ENCODE data around the gene MUC5B. TPM values are rescaled to one million over a fixed set of nuclear protein-coding genes. Genes with fewer than 3 reads are reported as not detected.

The MUC5B gene
- total RNA-seq, 1 experiment from 2014 or later, result 1.6 TPM

DNA sequence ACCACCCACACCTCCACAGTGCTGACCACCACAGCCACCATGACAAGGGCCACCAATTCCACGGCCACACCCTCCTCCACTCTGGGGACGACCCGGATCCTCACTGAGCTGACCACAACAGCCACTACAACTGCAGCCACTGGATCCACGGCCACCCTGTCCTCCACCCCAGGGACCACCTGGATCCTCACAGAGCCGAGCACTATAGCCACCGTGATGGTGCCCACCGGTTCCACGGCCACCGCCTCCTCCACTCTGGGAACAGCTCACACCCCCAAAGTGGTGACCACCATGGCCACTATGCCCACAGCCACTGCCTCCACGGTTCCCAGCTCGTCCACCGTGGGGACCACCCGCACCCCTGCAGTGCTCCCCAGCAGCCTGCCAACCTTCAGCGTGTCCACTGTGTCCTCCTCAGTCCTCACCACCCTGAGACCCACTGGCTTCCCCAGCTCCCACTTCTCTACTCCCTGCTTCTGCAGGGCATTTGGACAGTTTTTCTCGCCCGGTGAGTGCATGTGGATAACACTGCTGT lies 28.4 kb downstream of the MUC5B start (continued):
- TF ChIP-seq ZNF219 (CRISPR knock-in tag; IDR thresholded peaks at IDR 0.05; ENCODE audit: borderline replicate concordance), result no peak
- TF ChIP-seq IRF2 (CRISPR knock-in tag; IDR thresholded peaks at IDR 0.05; ENCODE audit: borderline replicate concordance, low read depth), result no peak
- TF ChIP-seq, protein P1, sequence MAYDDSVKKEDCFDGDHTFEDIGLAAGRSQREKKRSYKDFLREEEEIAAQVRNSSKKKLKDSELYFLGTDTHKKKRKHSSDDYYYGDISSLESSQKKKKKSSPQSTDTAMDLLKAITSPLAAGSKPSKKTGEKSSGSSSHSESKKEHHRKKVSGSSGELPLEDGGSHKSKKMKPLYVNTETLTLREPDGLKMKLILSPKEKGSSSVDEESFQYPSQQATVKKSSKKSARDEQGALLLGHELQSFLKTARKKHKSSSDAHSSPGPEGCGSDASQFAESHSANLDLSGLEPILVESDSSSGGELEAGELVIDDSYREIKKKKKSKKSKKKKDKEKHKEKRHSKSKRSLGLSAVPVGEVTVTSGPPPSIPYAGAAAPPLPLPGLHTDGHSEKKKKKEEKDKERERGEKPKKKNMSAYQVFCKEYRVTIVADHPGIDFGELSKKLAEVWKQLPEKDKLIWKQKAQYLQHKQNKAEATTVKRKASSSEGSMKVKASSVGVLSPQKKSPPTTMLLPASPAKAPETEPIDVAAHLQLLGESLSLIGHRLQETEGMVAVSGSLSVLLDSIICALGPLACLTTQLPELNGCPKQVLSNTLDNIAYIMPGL (CRISPR knock-in tag; IDR thresholded peaks at IDR 0.05), result no peak
- TF ChIP-seq, protein P2, sequence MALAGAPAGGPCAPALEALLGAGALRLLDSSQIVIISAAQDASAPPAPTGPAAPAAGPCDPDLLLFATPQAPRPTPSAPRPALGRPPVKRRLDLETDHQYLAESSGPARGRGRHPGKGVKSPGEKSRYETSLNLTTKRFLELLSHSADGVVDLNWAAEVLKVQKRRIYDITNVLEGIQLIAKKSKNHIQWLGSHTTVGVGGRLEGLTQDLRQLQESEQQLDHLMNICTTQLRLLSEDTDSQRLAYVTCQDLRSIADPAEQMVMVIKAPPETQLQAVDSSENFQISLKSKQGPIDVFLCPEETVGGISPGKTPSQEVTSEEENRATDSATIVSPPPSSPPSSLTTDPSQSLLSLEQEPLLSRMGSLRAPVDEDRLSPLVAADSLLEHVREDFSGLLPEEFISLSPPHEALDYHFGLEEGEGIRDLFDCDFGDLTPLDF (CRISPR knock-in tag; IDR thresholded peaks at IDR 0.05), result no peak
- TF ChIP-seq, protein P3, sequence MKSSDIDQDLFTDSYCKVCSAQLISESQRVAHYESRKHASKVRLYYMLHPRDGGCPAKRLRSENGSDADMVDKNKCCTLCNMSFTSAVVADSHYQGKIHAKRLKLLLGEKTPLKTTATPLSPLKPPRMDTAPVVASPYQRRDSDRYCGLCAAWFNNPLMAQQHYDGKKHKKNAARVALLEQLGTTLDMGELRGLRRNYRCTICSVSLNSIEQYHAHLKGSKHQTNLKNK (CRISPR knock-in tag; IDR thresholded peaks at IDR 0.05), result no peak
- TF ChIP-seq FOXJ3 (CRISPR knock-in tag; IDR thresholded peaks at IDR 0.05; ENCODE audit: borderline replicate concordance), result no peak
- TF ChIP-seq, protein P4, sequence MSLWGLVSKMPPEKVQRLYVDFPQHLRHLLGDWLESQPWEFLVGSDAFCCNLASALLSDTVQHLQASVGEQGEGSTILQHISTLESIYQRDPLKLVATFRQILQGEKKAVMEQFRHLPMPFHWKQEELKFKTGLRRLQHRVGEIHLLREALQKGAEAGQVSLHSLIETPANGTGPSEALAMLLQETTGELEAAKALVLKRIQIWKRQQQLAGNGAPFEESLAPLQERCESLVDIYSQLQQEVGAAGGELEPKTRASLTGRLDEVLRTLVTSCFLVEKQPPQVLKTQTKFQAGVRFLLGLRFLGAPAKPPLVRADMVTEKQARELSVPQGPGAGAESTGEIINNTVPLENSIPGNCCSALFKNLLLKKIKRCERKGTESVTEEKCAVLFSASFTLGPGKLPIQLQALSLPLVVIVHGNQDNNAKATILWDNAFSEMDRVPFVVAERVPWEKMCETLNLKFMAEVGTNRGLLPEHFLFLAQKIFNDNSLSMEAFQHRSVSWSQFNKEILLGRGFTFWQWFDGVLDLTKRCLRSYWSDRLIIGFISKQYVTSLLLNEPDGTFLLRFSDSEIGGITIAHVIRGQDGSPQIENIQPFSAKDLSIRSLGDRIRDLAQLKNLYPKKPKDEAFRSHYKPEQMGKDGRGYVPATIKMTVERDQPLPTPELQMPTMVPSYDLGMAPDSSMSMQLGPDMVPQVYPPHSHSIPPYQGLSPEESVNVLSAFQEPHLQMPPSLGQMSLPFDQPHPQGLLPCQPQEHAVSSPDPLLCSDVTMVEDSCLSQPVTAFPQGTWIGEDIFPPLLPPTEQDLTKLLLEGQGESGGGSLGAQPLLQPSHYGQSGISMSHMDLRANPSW (CRISPR knock-in tag; conservative IDR thresholded peaks at IDR 0.05; ENCODE audit: low read depth), result no peak
- no peak for TF ChIP-seq TP53 (CRISPR knock-in tag; IDR thresholded peaks at IDR 0.05)

DNA sequence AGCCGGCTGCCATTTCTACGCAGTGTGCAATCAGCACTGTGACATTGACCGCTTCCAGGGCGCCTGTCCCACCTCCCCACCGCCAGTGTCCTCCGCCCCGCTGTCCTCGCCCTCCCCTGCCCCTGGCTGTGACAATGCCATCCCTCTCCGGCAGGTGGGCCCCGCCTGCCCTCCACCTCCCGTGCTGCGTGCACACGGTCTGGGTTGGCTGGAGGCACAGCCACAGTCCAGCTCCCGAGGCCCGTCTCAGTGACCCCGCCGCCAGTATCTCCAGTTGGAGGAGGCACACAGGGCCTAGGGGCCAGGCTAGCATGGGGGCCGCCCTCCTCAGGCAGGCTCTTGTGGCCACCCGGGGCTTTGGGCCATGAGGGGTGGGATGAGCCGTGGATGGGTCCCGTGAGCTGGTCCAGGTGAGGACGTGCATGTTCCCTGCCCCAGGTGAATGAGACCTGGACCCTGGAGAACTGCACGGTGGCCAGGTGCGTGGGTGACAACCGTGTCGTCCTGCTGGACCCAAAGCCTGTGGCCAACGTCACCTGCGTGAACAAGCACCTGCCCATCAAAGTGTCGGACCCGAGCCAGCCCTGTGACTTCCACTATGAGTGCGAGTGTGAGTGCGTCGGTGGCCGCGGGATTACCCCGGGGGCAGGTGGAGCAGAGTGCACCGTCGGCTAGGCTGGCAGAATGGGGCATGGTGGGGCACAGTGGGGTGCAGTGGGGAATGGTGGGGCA lies 29.7 kb downstream of the MUC5B start:
- no peak for DNase-seq (ENCODE audit: low spot score)
- Mint-ChIP-seq H3K9me3 (peaks cover 17% of the 10 kb centered on the region), H3K27ac (no peak overlapping the region), H3K36me3 (peaks cover 28% of the 10 kb centered on the region), H3K27me3 (ENCODE audit: low read depth) (peaks cover 9% of the 10 kb centered on the region; the same call in 1 of the 2 replicates), H3K4me3 (no peak overlapping the region), H3K4me1 (no peaks in the 10 kb centered on the region)
- POLR2A ChIA-PET, result no interaction called here
- no peak for ATAC-seq
- CTCF ChIA-PET, result no interaction called here
- TF ChIP-seq EMX1 (CRISPR knock-in tag; IDR thresholded peaks at IDR 0.05) (no peak), TCF7 (CRISPR knock-in tag; IDR thresholded peaks at IDR 0.05; ENCODE audit: low read depth) (no peak), ZNF121 (CRISPR knock-in tag; IDR thresholded peaks at IDR 0.05) (no peak), ZNF263 (CRISPR knock-in tag; IDR thresholded peaks at IDR 0.05; ENCODE audit: low read depth) (no peak), CBFB (CRISPR knock-in tag; IDR thresholded peaks at IDR 0.05; ENCODE audit: low read depth) (no peak), GTF2I (CRISPR knock-in tag; conservative IDR thresholded peaks at IDR 0.05) (no peak), ELF4 (CRISPR knock-in tag; IDR thresholded peaks at IDR 0.05; ENCODE audit: low read depth) (no peak)
- TF ChIP-seq, protein P5, sequence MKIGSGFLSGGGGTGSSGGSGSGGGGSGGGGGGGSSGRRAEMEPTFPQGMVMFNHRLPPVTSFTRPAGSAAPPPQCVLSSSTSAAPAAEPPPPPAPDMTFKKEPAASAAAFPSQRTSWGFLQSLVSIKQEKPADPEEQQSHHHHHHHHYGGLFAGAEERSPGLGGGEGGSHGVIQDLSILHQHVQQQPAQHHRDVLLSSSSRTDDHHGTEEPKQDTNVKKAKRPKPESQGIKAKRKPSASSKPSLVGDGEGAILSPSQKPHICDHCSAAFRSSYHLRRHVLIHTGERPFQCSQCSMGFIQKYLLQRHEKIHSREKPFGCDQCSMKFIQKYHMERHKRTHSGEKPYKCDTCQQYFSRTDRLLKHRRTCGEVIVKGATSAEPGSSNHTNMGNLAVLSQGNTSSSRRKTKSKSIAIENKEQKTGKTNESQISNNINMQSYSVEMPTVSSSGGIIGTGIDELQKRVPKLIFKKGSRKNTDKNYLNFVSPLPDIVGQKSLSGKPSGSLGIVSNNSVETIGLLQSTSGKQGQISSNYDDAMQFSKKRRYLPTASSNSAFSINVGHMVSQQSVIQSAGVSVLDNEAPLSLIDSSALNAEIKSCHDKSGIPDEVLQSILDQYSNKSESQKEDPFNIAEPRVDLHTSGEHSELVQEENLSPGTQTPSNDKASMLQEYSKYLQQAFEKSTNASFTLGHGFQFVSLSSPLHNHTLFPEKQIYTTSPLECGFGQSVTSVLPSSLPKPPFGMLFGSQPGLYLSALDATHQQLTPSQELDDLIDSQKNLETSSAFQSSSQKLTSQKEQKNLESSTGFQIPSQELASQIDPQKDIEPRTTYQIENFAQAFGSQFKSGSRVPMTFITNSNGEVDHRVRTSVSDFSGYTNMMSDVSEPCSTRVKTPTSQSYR (CRISPR knock-in tag; IDR thresholded peaks at IDR 0.05), result no peak
- TF ChIP-seq, protein P6, sequence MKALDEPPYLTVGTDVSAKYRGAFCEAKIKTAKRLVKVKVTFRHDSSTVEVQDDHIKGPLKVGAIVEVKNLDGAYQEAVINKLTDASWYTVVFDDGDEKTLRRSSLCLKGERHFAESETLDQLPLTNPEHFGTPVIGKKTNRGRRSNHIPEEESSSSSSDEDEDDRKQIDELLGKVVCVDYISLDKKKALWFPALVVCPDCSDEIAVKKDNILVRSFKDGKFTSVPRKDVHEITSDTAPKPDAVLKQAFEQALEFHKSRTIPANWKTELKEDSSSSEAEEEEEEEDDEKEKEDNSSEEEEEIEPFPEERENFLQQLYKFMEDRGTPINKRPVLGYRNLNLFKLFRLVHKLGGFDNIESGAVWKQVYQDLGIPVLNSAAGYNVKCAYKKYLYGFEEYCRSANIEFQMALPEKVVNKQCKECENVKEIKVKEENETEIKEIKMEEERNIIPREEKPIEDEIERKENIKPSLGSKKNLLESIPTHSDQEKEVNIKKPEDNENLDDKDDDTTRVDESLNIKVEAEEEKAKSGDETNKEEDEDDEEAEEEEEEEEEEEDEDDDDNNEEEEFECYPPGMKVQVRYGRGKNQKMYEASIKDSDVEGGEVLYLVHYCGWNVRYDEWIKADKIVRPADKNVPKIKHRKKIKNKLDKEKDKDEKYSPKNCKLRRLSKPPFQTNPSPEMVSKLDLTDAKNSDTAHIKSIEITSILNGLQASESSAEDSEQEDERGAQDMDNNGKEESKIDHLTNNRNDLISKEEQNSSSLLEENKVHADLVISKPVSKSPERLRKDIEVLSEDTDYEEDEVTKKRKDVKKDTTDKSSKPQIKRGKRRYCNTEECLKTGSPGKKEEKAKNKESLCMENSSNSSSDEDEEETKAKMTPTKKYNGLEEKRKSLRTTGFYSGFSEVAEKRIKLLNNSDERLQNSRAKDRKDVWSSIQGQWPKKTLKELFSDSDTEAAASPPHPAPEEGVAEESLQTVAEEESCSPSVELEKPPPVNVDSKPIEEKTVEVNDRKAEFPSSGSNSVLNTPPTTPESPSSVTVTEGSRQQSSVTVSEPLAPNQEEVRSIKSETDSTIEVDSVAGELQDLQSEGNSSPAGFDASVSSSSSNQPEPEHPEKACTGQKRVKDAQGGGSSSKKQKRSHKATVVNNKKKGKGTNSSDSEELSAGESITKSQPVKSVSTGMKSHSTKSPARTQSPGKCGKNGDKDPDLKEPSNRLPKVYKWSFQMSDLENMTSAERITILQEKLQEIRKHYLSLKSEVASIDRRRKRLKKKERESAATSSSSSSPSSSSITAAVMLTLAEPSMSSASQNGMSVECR (CRISPR knock-in tag; IDR thresholded peaks at IDR 0.05; ENCODE audit: borderline replicate concordance), result no peak
- TF ChIP-seq, protein P7, sequence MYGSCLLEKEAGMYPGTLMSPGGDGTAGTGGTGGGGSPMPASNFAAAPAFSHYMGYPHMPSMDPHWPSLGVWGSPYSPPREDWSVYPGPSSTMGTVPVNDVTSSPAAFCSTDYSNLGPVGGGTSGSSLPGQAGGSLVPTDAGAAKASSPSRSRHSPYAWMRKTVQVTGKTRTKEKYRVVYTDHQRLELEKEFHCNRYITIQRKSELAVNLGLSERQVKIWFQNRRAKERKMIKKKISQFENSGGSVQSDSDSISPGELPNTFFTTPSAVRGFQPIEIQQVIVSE (CRISPR knock-in tag; IDR thresholded peaks at IDR 0.05; ENCODE audit: borderline replicate concordance), result no peak
- TF ChIP-seq, protein P8, sequence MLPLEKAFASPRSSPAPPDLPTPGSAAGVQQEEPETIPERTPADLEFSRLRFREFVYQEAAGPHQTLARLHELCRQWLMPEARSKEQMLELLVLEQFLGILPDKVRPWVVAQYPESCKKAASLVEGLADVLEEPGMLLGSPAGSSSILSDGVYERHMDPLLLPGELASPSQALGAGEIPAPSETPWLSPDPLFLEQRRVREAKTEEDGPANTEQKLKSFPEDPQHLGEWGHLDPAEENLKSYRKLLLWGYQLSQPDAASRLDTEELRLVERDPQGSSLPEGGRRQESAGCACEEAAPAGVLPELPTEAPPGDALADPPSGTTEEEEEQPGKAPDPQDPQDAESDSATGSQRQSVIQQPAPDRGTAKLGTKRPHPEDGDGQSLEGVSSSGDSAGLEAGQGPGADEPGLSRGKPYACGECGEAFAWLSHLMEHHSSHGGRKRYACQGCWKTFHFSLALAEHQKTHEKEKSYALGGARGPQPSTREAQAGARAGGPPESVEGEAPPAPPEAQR (CRISPR knock-in tag; IDR thresholded peaks at IDR 0.05), result no peak

All from WTC11 (cell line).